Measurements from ENCODE around the gene CNIH3. TPM values are rescaled to one million over a fixed set of nuclear protein-coding genes. Genes with fewer than 3 reads are reported as not detected.

The CNIH3 gene
- total and polyA plus RNA-seq, 4 experiments from 2014 or later: 0.40 to 2.5 (median 1.8) TPM

GRCh38 chr1:224727351-224728289 is 111.5 kb downstream of the CNIH3 start:
- ChIA-PET POLR2A (ENCODE audit: partially characterized antibody) (no interaction called here), CTCF (ENCODE audit: partially characterized antibody) (no interaction called here)
- H3K36me3 Mint-ChIP-seq: no peaks in the 10 kb centered on the region
- no peaks in the 10 kb centered on the region for H3K4me1 Mint-ChIP-seq
- Histone ChIP-seq H3K27ac (ENCODE audit: low read depth, low read length) (no peak overlapping the region), H3K36me3 (ENCODE audit: insufficient read depth, low read length) (no peaks in the 10 kb centered on the region), H3K4me1 (ENCODE audit: insufficient read depth, low read length) (no peaks in the 10 kb centered on the region), H3K4me3 (ENCODE audit: low read length in 2 of 2) (no peak overlapping the region), H3K9me3 (ENCODE audit: control insufficient read depth in 1 of 2, low read length in 2 of 2) (no peaks in the 10 kb centered on the region), H3K27me3 (ENCODE audit: insufficient read depth, low read length) (no peaks in the 10 kb centered on the region)
- intact Hi-C loops (cut with micrococcal nuclease): no loop called here
- DNase-seq: no peak
- H3K27me3 Mint-ChIP-seq: peaks cover 0 to 1% of the 10 kb centered on the region in 2 donors
- H3K4me3 Mint-ChIP-seq: no peak overlapping the region
- no peak overlapping the region for H3K27ac Mint-ChIP-seq
- no peaks in the 10 kb centered on the region for H3K9me3 Mint-ChIP-seq

- Histone ChIP-seq H3K36me3 (ENCODE audit: insufficient read depth, low read length) (no peaks in the 10 kb centered on the region), H3K4me3 (ENCODE audit: low read length in 2 of 2) (no peak overlapping the region), H3K9me3 (ENCODE audit: control insufficient read depth in 1 of 2, low read length in 2 of 2) (no peaks in the 10 kb centered on the region), H3K4me1 (ENCODE audit: insufficient read depth, low read length) (peaks cover 9% of the 10 kb centered on the region), H3K27me3 (ENCODE audit: insufficient read depth, low read length) (no peaks in the 10 kb centered on the region), H3K27ac (ENCODE audit: low read depth, low read length) (no peak overlapping the region)
- intact Hi-C loops (cut with micrococcal nuclease): no loop called here
- H3K4me3 Mint-ChIP-seq: no peak overlapping the region
- H3K27ac Mint-ChIP-seq: no peak overlapping the region
- no peaks in the 10 kb centered on the region for H3K36me3 Mint-ChIP-seq
- no peaks in the 10 kb centered on the region for H3K9me3 Mint-ChIP-seq
- CTCF ChIA-PET (ENCODE audit: partially characterized antibody): no interaction called here
- H3K27me3 Mint-ChIP-seq: peaks cover 0 to 1% of the 10 kb centered on the region in 2 donors
- H3K4me1 Mint-ChIP-seq: peaks cover 6 to 14% (median 11%) of the 10 kb centered on the region in 4 donors
- POLR2A ChIA-PET (ENCODE audit: partially characterized antibody): no interaction called here
- DNase-seq: no peak
Observed at GRCh38 chr1:224730540-224730939, 114.4 kb downstream of the CNIH3 start.

GRCh38 chr1:224730965-224731364 is 114.8 kb downstream of the CNIH3 start:
- ChIA-PET POLR2A (ENCODE audit: partially characterized antibody) (no interaction called here), CTCF (ENCODE audit: partially characterized antibody) (no interaction called here)
- Histone ChIP-seq H3K9me3 (ENCODE audit: control insufficient read depth in 1 of 2, low read length in 2 of 2) (no peaks in the 10 kb centered on the region), H3K27me3 (ENCODE audit: insufficient read depth, low read length) (no peaks in the 10 kb centered on the region), H3K27ac (ENCODE audit: low read depth, low read length) (no peak overlapping the region), H3K4me1 (ENCODE audit: insufficient read depth, low read length) (peaks cover 9% of the 10 kb centered on the region), H3K4me3 (ENCODE audit: low read length in 2 of 2) (no peak overlapping the region), H3K36me3 (ENCODE audit: insufficient read depth, low read length) (no peaks in the 10 kb centered on the region)
- intact Hi-C loops (cut with micrococcal nuclease): no loop called here
- no peaks in the 10 kb centered on the region for H3K36me3 Mint-ChIP-seq
- peaks cover 0 to 1% of the 10 kb centered on the region in 2 donors for H3K27me3 Mint-ChIP-seq
- DNase-seq: no peak
- H3K27ac Mint-ChIP-seq: no peak overlapping the region
- no peak overlapping the region for H3K4me3 Mint-ChIP-seq
- no peaks in the 10 kb centered on the region for H3K9me3 Mint-ChIP-seq
- H3K4me1 Mint-ChIP-seq: peaks cover 6 to 14% (median 11%) of the 10 kb centered on the region in 4 donors

GRCh38 chr1:224731633-224732032 is 115.5 kb downstream of the CNIH3 start:
- DNase-seq: no peak
- ChIA-PET POLR2A (ENCODE audit: partially characterized antibody) (no interaction called here), CTCF (ENCODE audit: partially characterized antibody) (no interaction called here)
- H3K4me1 ChIP-seq (ENCODE audit: insufficient read depth, low read length): peaks cover 9% of the 10 kb centered on the region
- H3K27ac ChIP-seq (ENCODE audit: low read depth, low read length): no peak overlapping the region
- Mint-ChIP-seq H3K4me1 (peaks cover 6 to 14% (median 11%) of the 10 kb centered on the region in 4 donors), H3K9me3 (no peaks in the 10 kb centered on the region), H3K4me3 (no peak overlapping the region), H3K27ac (no peak overlapping the region), H3K27me3 (peaks cover 0 to 1% of the 10 kb centered on the region in 2 donors), H3K36me3 (no peaks in the 10 kb centered on the region)
- no peaks in the 10 kb centered on the region for H3K9me3 ChIP-seq (ENCODE audit: control insufficient read depth in 1 of 2, low read length in 2 of 2)
- no peak overlapping the region for H3K4me3 ChIP-seq (ENCODE audit: low read length in 2 of 2)
- H3K36me3 ChIP-seq (ENCODE audit: insufficient read depth, low read length): no peaks in the 10 kb centered on the region
- intact Hi-C loops (cut with micrococcal nuclease): no loop called here
- H3K27me3 ChIP-seq (ENCODE audit: insufficient read depth, low read length): no peaks in the 10 kb centered on the region

- Histone ChIP-seq H3K27me3 (ENCODE audit: insufficient read depth, low read length) (no peaks in the 10 kb centered on the region), H3K36me3 (ENCODE audit: insufficient read depth, low read length) (no peaks in the 10 kb centered on the region), H3K27ac (ENCODE audit: low read depth, low read length) (no peak overlapping the region), H3K4me3 (ENCODE audit: low read length in 2 of 2) (no peak overlapping the region), H3K4me1 (ENCODE audit: insufficient read depth, low read length) (peaks cover 9% of the 10 kb centered on the region), H3K9me3 (ENCODE audit: control insufficient read depth in 1 of 2, low read length in 2 of 2) (no peaks in the 10 kb centered on the region)
- Mint-ChIP-seq H3K27ac (no peak overlapping the region), H3K4me3 (no peak overlapping the region), H3K9me3 (no peaks in the 10 kb centered on the region), H3K36me3 (no peaks in the 10 kb centered on the region), H3K27me3 (peaks cover 0 to 1% of the 10 kb centered on the region in 2 donors), H3K4me1 (peaks cover 6 to 14% (median 11%) of the 10 kb centered on the region in 4 donors)
- no peak for DNase-seq
- CTCF ChIA-PET (ENCODE audit: partially characterized antibody): no interaction called here
- intact Hi-C loops (cut with micrococcal nuclease): no loop called here
- POLR2A ChIA-PET (ENCODE audit: partially characterized antibody): no interaction called here
Observed at GRCh38 chr1:224732377-224733026, 116.4 kb downstream of the CNIH3 start.

GRCh38 chr1:224733027-224733911 is 117.2 kb downstream of the CNIH3 start:
- Histone ChIP-seq H3K36me3 (ENCODE audit: insufficient read depth, low read length) (no peaks in the 10 kb centered on the region), H3K4me1 (ENCODE audit: insufficient read depth, low read length) (peaks cover 9% of the 10 kb centered on the region), H3K9me3 (ENCODE audit: control insufficient read depth in 1 of 2, low read length in 2 of 2) (no peaks in the 10 kb centered on the region), H3K27me3 (ENCODE audit: insufficient read depth, low read length) (no peaks in the 10 kb centered on the region), H3K27ac (ENCODE audit: low read depth, low read length) (no peak overlapping the region), H3K4me3 (ENCODE audit: low read length in 2 of 2) (no peak overlapping the region)
- ChIA-PET CTCF (ENCODE audit: partially characterized antibody) (no interaction called here), POLR2A (ENCODE audit: partially characterized antibody) (no interaction called here)
- Mint-ChIP-seq H3K4me3 (no peak overlapping the region), H3K27me3 (peaks cover 0 to 1% of the 10 kb centered on the region in 2 donors), H3K36me3 (no peaks in the 10 kb centered on the region), H3K9me3 (no peaks in the 10 kb centered on the region), H3K27ac (no peak overlapping the region), H3K4me1 (peaks cover 6 to 14% (median 11%) of the 10 kb centered on the region in 4 donors)
- intact Hi-C loops (cut with micrococcal nuclease): no loop called here
- no peak for DNase-seq
